Caco-2 (cell line): ENCODE measurements around the gene OR13J1. TPM values are rescaled to one million over a fixed set of nuclear protein-coding genes. Genes with fewer than 3 reads are reported as not detected.

Experiments used
- BruUV-seq: library from RNA; stranded (reverse); fragments of 400-500 nt; replicated peaks from 2 replicates; lab custom pipeline; 2021; lab: Mats Ljungman, UMichigan
- CTCF ChIA-PET: fragments of 300-600 bp; sonication (Branson Sonifier 250); formaldehyde crosslinking; loops from one replicate; lab custom pipeline; 2022; ENCODE audit warnings: antibody characterized with exemption; lab: Charles Lee
- POLR2A ChIA-PET: fragments of 300-600 bp; sonication (Branson Sonifier 250); formaldehyde crosslinking; loops from one replicate; lab custom pipeline; 2022; ENCODE audit warnings: antibody characterized with exemption; lab: Charles Lee
- DNase-seq, 2 experiments: peaks; one replicate each; pipeline versions ENCODE4 v3.0.0 to v3.0.0-alpha.2; 2020 to 2022
- H3K27me3 ChIP-seq: replicated peaks from 2 replicates; pipeline ENCODE4 v1.6.0; 2011; ENCODE audit warnings: low read length; ENCODE audit not compliant: control insufficient read depth, insufficient read depth
- H3K36me3 ChIP-seq: 2 replicates; pipeline ENCODE4 v1.5.1; 2011; ENCODE audit warnings: low read length; ENCODE audit not compliant: control insufficient read depth, insufficient read depth
- H3K4me1 ChIP-seq: fragments of 250-450 bp; sonication (Bioruptor Pico); 2 replicates; pipeline ENCODE4 v1.5.1; 2020; ENCODE audit warnings: mild to moderate bottlenecking
- H3K4me3 ChIP-seq: 2 replicates; pipeline ENCODE4 v1.5.1; 2011; ENCODE audit warnings: low read depth, mild to moderate bottlenecking, control low read depth, low read length
- H3K9me3 ChIP-seq: fragments of 250-450 bp; sonication (Bioruptor Pico); 2 replicates; pipeline ENCODE4 v1.5.1; 2020; ENCODE audit warnings: mild to moderate bottlenecking, moderate library complexity
- H3K27ac Mint-ChIP-seq: one replicate; pipeline ENCODE4 v1.8.0; 2022; ENCODE audit warnings: mixed read lengths; ENCODE audit not compliant: unreplicated experiment
- H3K27me3 Mint-ChIP-seq: one replicate; pipeline ENCODE4 v1.8.0; 2022; ENCODE audit warnings: mixed read lengths; ENCODE audit not compliant: insufficient read depth, unreplicated experiment
- H3K36me3 Mint-ChIP-seq: one replicate; pipeline ENCODE4 v1.8.0; 2022; ENCODE audit warnings: mild to moderate bottlenecking, mixed read lengths; ENCODE audit not compliant: insufficient read depth, unreplicated experiment
- H3K4me1 Mint-ChIP-seq: one replicate; pipeline ENCODE4 v1.8.0; 2022; ENCODE audit warnings: low read depth, mixed read lengths; ENCODE audit not compliant: unreplicated experiment
- H3K4me3 Mint-ChIP-seq: one replicate; pipeline ENCODE4 v1.8.0; 2022; ENCODE audit warnings: mild to moderate bottlenecking, moderate library complexity, mixed read lengths; ENCODE audit not compliant: unreplicated experiment
- H3K9me3 Mint-ChIP-seq: one replicate; pipeline ENCODE4 v1.8.0; 2022; ENCODE audit warnings: mixed read lengths; ENCODE audit not compliant: unreplicated experiment
- CTCF ChIP-seq, 2 experiments: fragments of 200-600 bp in 1 of 2; IDR thresholded peaks; 1 replicate in 1 of 2; 2 replicates in 1 of 2; pipeline versions ENCODE4 v1.5.1 to v1.8.0; 2011 to 2022; ENCODE audit warnings: antibody characterized with exemption in 1 of 2, control low read depth in 1 of 2, inconsistent platforms in 1 of 2, low read depth in 1 of 2, low read length in 1 of 2, mild to moderate bottlenecking in 1 of 2, moderate library complexity in 1 of 2; ENCODE audit not compliant: insufficient read depth in 1 of 2, severe bottlenecking in 1 of 2, unreplicated experiment in 1 of 2
- intact Hi-C: fragments of 100-400 bp; cut with micrococcal nuclease; formaldehyde crosslinking; loops from one replicate; pipeline ENCODE4 v1.10.0; 2022; ENCODE audit not compliant: unreplicated experiment
- total RNA-seq: library from RNA; stranded (reverse); gene quantifications from 2 replicates; pipeline ENCODE4 v1.2.3, GENCODE V29; 2022

Gene OR13J1
- total RNA-seq, 1 experiment from 2014 or later: not detected

DNA sequence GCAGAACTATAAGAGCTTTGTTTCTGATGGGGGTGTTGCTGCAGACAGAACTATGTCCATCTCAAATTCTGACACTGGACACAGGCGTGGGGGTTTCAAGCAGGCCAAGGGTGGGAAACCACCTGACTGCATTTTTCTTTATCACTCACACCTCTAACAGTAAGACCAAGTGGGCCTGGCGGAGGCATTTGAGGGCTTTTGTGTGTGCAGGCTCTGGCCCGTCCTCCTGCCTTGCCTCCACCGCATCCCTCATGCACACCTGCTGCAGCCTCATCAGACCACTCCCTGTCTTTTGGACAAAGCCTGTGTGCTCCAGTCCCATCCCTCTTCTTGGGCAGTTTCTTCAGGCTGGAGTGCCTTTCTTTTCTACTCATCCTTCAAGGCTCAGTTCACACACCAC lies 7.9 kb downstream of the OR13J1 start:
- Histone ChIP-seq H3K4me3 (no peak overlapping the region), H3K27me3 (no peaks in the 10 kb centered on the region; the same call in 1 of the 2 replicates), H3K36me3 (no peaks in the 10 kb centered on the region), H3K4me1 (no peaks in the 10 kb centered on the region), H3K9me3 (no peaks in the 10 kb centered on the region)
- POLR2A ChIA-PET: no interaction called here
- intact Hi-C loops: no loop called here
- Mint-ChIP-seq H3K9me3 (no peaks in the 10 kb centered on the region), H3K4me3 (no peak overlapping the region), H3K4me1 (no peaks in the 10 kb centered on the region), H3K27ac (no peak overlapping the region), H3K36me3 (no peaks in the 10 kb centered on the region), H3K27me3 (peaks cover 9% of the 10 kb centered on the region)
- DNase-seq: no peak
- CTCF ChIA-PET: no interaction called here
- TF ChIP-seq CTCF (IDR thresholded peaks at IDR 0.05; ENCODE audit: insufficient read depth in 1 of 2, low read depth in 1 of 2, low read length in 1 of 2, severe bottlenecking in 1 of 2, unreplicated experiment in 1 of 2): no peak
- BruUV-seq: no TSS peak

DNA sequence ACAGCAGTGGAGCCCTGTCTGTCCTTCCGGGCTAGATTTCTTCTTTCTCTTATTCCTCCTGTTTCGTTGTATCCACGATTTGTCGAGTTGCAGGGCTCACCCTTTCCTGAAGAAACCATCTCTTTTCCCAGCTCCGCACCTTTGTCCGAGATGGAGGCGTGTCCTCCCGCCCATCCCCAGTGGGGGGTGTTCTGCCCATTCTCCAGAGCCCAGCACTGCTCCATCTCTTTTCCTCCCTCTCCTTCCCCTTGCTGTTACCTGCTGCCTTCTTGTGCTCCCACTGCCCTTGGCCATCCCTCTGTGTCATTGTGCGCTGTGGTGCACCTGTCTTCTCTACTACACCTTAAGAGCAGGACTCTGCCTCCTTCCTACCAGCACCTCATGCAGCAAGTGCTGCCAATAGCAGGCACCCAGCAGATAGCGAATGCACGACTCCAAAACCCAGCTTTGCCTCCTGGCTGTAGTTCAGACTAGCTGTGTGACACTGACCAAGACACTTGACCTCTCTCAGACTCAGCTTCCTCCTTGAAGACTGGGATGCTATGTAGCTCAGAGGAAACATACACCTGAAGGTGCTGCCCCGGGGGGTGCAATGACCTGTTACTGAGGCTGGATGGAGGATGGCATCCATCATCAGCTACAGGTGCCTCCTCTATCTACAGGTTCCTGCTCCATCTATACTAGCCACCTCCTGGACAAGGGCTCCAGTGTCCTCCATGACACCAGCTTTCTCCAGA lies 8.9 kb downstream of the OR13J1 start:
- intact Hi-C loops: no loop called here
- H3K27ac Mint-ChIP-seq: no peak overlapping the region
- ChIA-PET POLR2A (no interaction called here), CTCF (interaction anchor here (0.5 to 2.1 kb wide), 2 partner anchors 21 to 95 kb away, joined by 6 to 7 read pairs; no protein-coding TSS in a partner anchor)
- H3K27me3 Mint-ChIP-seq: peaks cover 11% of the 10 kb centered on the region
- Histone ChIP-seq H3K4me1 (no peaks in the 10 kb centered on the region), H3K27me3 (no peaks in the 10 kb centered on the region; the same call in 1 of the 2 replicates), H3K9me3 (no peaks in the 10 kb centered on the region), H3K36me3 (no peaks in the 10 kb centered on the region), H3K4me3 (no peak overlapping the region)
- TF ChIP-seq CTCF (IDR thresholded peaks at IDR 0.05; ENCODE audit: insufficient read depth in 1 of 2, low read depth in 1 of 2, low read length in 1 of 2, severe bottlenecking in 1 of 2, unreplicated experiment in 1 of 2): no peak
- no peaks in the 10 kb centered on the region for H3K9me3 Mint-ChIP-seq
- no peak for DNase-seq
- H3K36me3 Mint-ChIP-seq: no peaks in the 10 kb centered on the region
- H3K4me1 Mint-ChIP-seq: no peaks in the 10 kb centered on the region
- no peak overlapping the region for H3K4me3 Mint-ChIP-seq
- BruUV-seq: no TSS peak

GRCh38 chr9:35859990-35860339 lies 10.2 kb downstream of the OR13J1 start:
- no peak overlapping the region for H3K4me3 ChIP-seq
- H3K4me1 Mint-ChIP-seq: no peaks in the 10 kb centered on the region
- H3K36me3 ChIP-seq: no peaks in the 10 kb centered on the region
- intact Hi-C loops: no loop called here
- H3K27ac Mint-ChIP-seq: no peak overlapping the region
- no peak for DNase-seq
- H3K27me3 Mint-ChIP-seq: peaks cover 14% of the 10 kb centered on the region
- ChIA-PET POLR2A (no interaction called here), CTCF (interaction anchor here (2.1 kb wide), 1 partner anchor 22 kb away, joined by 7 read pairs; no protein-coding TSS in a partner anchor)
- no peaks in the 10 kb centered on the region; the same call in 1 of the 2 replicates for H3K27me3 ChIP-seq
- H3K9me3 Mint-ChIP-seq: no peaks in the 10 kb centered on the region
- no peak for TF ChIP-seq CTCF (IDR thresholded peaks at IDR 0.05; ENCODE audit: insufficient read depth in 1 of 2, low read depth in 1 of 2, low read length in 1 of 2, severe bottlenecking in 1 of 2, unreplicated experiment in 1 of 2)
- H3K4me1 ChIP-seq: no peaks in the 10 kb centered on the region
- no peaks in the 10 kb centered on the region for H3K9me3 ChIP-seq
- no peak overlapping the region for H3K4me3 Mint-ChIP-seq
- no peaks in the 10 kb centered on the region for H3K36me3 Mint-ChIP-seq
- no TSS peak for BruUV-seq
